ENCODE data around the gene SNUPN. TPM values are rescaled to one million over a fixed set of nuclear protein-coding genes. Genes with fewer than 3 reads are reported as not detected.

SNUPN gene
- total and polyA plus RNA-seq, 12 donors, result 13.5 to 40.8 (median 23.4) TPM

GRCh38 chr15:75656331-75656730, 30.8 kb upstream of the SNUPN start:
- no peak overlapping the region for H3K4me3 ChIP-seq
- no peak for TF ChIP-seq CTCF (IDR thresholded peaks at IDR 0.05)
- TF ChIP-seq POLR2A (IDR thresholded peaks at IDR 0.05), result no peak
- 85 to 96% (median 95%) methylated on average over 5 of the region's 5 CpGs for WGBS, 4 donors
- no peak for DNase-seq
- H3K9me3 ChIP-seq (replicated peaks in 1 of 3), result no peaks in the 10 kb centered on the region
- H3K27ac ChIP-seq, result no peak overlapping the region
- H3K36me3 ChIP-seq (replicated peaks in 1 of 2), result peaks cover 0 to 18% of the 10 kb centered on the region in 2 donors
- no peaks in the 10 kb centered on the region for H3K27me3 ChIP-seq
- H3K4me1 ChIP-seq (replicated peaks in 1 of 2), result peaks cover 13 to 50% of the 10 kb centered on the region in 2 donors
- intact Hi-C loops (cut with DNase I), result no loop called here

- peaks cover 0 to 18% of the 10 kb centered on the region in 2 donors for H3K36me3 ChIP-seq (replicated peaks in 1 of 2)
- no peak overlapping the region for H3K4me3 ChIP-seq
- WGBS, 4 donors, result 72 to 81% (median 76%) methylated on average over 4 of the region's 4 CpGs
- TF ChIP-seq POLR2A (IDR thresholded peaks at IDR 0.05), result no peak
- TF ChIP-seq CTCF (IDR thresholded peaks at IDR 0.05), result no peak
- DNase-seq, result no peak
- H3K9me3 ChIP-seq (replicated peaks in 1 of 3), result no peaks in the 10 kb centered on the region
- intact Hi-C loops (cut with DNase I), result no loop called here
- H3K4me1 ChIP-seq (replicated peaks in 1 of 2), result peaks cover 17 to 53% of the 10 kb centered on the region in 2 donors
- no peak overlapping the region for H3K27ac ChIP-seq
- H3K27me3 ChIP-seq, result no peaks in the 10 kb centered on the region
Measured at GRCh38 chr15:75655931-75656330, 30.4 kb upstream of the SNUPN start.

GRCh38 chr15:75654201-75654907, 28.8 kb upstream of the SNUPN start:
- no peaks in the 10 kb centered on the region for H3K27me3 ChIP-seq
- TF ChIP-seq CTCF (IDR thresholded peaks at IDR 0.05) (no peak), POLR2A (IDR thresholded peaks at IDR 0.05) (no peak)
- H3K4me1 ChIP-seq (replicated peaks in 1 of 2), result peaks cover 33 to 61% of the 10 kb centered on the region in 2 donors
- WGBS, 4 donors, result 72 to 93% (median 82%) methylated on average over 3 to 4 of the region's 4 CpGs
- no peak for DNase-seq
- no peaks in the 10 kb centered on the region for H3K9me3 ChIP-seq (replicated peaks in 1 of 3)
- H3K36me3 ChIP-seq (replicated peaks in 1 of 2), result peaks cover 0 to 18% of the 10 kb centered on the region in 2 donors
- intact Hi-C loops (cut with DNase I), result no loop called here
- no peak overlapping the region for H3K4me3 ChIP-seq
- no peak overlapping the region for H3K27ac ChIP-seq

DNA sequence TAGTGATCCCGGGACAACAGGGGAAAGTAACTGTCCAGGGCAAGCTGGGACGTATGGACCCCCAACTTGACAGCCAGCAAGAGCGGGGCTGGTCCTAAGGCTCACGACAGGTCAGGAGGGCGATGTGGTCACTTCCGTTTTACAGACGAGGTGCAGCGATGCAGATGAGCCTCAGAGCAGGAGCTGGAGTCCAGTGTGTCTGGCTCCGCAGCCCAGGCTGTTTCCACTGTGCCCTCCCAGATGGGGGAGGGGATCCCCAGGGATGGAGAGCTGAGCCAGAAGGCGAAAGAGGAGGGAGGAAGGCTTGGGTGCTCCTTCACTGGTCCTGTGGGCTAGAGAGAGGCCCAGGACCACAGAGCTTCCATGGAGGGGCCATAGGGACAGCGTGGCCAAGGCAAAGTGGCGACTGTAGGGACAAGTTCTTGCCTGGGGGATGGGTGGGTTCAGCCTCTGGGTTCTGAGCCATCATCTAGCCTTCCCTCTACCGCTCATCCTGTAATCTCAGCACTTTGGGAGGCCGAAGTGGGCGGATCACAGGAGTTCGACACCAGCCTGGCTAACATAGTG, 27.9 kb upstream of the SNUPN start:
- H3K4me1 ChIP-seq (replicated peaks in 1 of 2), result peaks cover 39 to 69% of the 10 kb centered on the region in 2 donors
- peak overlapping the region in 1 of 5 donors; percentile 3 for H3K27ac ChIP-seq
- H3K9me3 ChIP-seq (replicated peaks in 1 of 3), result no peaks in the 10 kb centered on the region
- no peak overlapping the region for H3K4me3 ChIP-seq
- intact Hi-C loops (cut with DNase I), result no loop called here
- H3K27me3 ChIP-seq, result no peaks in the 10 kb centered on the region
- TF ChIP-seq POLR2A (IDR thresholded peaks at IDR 0.05), result no peak
- no peak for TF ChIP-seq CTCF (IDR thresholded peaks at IDR 0.05)
- 72 to 87% (median 84%) methylated on average over 15 to 16 of the region's 16 CpGs for WGBS, 4 donors
- DNase-seq, result no peak
- peaks cover 0 to 14% of the 10 kb centered on the region in 2 donors for H3K36me3 ChIP-seq (replicated peaks in 1 of 2)
